Measurements from ENCODE around the gene PDE6H. TPM values are rescaled to one million over a fixed set of nuclear protein-coding genes. Genes with fewer than 3 reads are reported as not detected.

Gene PDE6H
- polyA plus RNA-seq, 1 of the 3 experiments (the other 2 are of a cell fraction), result not detected

DNA sequence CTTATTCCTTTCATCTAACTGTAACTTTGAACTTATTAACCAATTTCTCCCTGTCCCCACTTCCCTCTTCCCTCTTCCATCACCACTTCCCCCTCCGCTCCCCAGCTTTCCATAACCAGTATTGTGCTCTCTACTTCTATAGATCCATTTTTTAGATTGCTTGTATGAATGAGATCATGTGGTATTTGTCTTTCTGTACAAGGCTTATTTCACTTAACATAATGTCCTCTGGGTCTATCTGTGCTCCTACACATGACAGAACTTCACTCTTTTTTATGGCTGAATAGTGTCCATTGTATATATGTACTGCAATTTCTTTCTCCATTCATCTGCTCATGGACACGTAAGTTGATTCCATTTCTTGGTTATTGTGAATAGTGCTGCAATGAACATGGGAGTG, 48.9 kb upstream of the PDE6H start:
- DNase-seq, result no peak
- Histone ChIP-seq H3K4me2 (no peak overlapping the region), H3K9me2 (no peaks in the 10 kb centered on the region), H2AFZ (ENCODE audit: low read depth) (no peak overlapping the region), H3K9me3 (no peaks in the 10 kb centered on the region), H3K4me3 (ENCODE audit: low read depth in 2 of 2, low read length in 1 of 2) (no peak overlapping the region), H3F3A (replicated peaks; ENCODE audit: insufficient read depth) (peaks cover under 1% of the 10 kb centered on the region), H3K4me1 (ENCODE audit: control insufficient read depth in 1 of 2, insufficient read depth in 2 of 2, low read depth in 1 of 2, low read length in 1 of 2) (peaks cover 0 to 3% of the 10 kb centered on the region in 2 experiments; a peak in 2 of 4 replicates), H3K79me2 (ENCODE audit: insufficient read depth) (no peaks in the 10 kb centered on the region), H3K36me3 (replicated peaks in 1 of 2; ENCODE audit: control insufficient read depth in 1 of 2, insufficient read depth in 2 of 2, low read length in 1 of 2) (no peaks in the 10 kb centered on the region), H3K9ac (no peak overlapping the region), H3K27me3 (ENCODE audit: insufficient read depth) (no peaks in the 10 kb centered on the region), H3K27ac (ENCODE audit: low read depth in 2 of 2, low read length in 1 of 2) (no peak overlapping the region), H4K20me1 (ENCODE audit: insufficient read depth) (no peaks in the 10 kb centered on the region)
- POLR2A ChIA-PET, result no interaction called here
- TF ChIP-seq, protein P1, sequence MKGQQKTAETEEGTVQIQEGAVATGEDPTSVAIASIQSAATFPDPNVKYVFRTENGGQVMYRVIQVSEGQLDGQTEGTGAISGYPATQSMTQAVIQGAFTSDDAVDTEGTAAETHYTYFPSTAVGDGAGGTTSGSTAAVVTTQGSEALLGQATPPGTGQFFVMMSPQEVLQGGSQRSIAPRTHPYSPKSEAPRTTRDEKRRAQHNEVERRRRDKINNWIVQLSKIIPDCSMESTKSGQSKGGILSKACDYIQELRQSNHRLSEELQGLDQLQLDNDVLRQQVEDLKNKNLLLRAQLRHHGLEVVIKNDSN (IDR thresholded peaks at IDR 0.05; ENCODE audit: borderline replicate concordance, low read depth), result no peak
- TF ChIP-seq, protein P2, sequence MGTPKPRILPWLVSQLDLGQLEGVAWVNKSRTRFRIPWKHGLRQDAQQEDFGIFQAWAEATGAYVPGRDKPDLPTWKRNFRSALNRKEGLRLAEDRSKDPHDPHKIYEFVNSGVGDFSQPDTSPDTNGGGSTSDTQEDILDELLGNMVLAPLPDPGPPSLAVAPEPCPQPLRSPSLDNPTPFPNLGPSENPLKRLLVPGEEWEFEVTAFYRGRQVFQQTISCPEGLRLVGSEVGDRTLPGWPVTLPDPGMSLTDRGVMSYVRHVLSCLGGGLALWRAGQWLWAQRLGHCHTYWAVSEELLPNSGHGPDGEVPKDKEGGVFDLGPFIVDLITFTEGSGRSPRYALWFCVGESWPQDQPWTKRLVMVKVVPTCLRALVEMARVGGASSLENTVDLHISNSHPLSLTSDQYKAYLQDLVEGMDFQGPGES (IDR thresholded peaks at IDR 0.05; ENCODE audit: low read depth, low read length), result no peak
- TF ChIP-seq TAF1 (IDR thresholded peaks at IDR 0.05; ENCODE audit: borderline replicate concordance, low read depth, low read length) (no peak), FOXM1 (IDR thresholded peaks at IDR 0.05; ENCODE audit: low read depth) (no peak)
- TF ChIP-seq, protein P3, sequence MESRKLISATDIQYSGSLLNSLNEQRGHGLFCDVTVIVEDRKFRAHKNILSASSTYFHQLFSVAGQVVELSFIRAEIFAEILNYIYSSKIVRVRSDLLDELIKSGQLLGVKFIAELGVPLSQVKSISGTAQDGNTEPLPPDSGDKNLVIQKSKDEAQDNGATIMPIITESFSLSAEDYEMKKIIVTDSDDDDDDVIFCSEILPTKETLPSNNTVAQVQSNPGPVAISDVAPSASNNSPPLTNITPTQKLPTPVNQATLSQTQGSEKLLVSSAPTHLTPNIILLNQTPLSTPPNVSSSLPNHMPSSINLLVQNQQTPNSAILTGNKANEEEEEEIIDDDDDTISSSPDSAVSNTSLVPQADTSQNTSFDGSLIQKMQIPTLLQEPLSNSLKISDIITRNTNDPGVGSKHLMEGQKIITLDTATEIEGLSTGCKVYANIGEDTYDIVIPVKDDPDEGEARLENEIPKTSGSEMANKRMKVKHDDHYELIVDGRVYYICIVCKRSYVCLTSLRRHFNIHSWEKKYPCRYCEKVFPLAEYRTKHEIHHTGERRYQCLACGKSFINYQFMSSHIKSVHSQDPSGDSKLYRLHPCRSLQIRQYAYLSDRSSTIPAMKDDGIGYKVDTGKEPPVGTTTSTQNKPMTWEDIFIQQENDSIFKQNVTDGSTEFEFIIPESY (IDR thresholded peaks at IDR 0.05; ENCODE audit: borderline replicate concordance, low read depth), result no peak
- 84% methylated on average over 2 of the region's 2 CpGs for WGBS (ENCODE audit: low lambda C conversion rate)
- CTCF ChIA-PET, result no interaction called here

DNA sequence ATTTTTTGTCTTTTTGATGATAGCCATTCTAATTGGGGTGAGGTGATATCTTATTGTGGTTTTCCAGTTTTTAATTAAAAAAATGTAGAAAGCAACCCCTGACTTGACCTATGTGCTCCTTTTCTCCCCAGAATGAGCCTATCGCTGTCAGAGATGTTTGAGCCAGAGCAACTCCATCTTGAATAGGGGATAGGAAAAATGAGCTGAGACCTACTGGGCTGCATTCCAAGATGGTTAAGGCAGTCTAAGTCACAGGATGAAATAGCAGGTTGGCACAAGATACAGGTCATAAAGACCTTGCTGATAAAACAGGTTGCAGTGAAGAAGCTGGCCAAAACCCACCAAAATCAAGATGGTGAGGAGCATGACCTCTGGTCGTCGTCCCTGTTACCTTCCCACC, 48.3 kb upstream of the PDE6H start:
- H3F3A ChIP-seq (replicated peaks; ENCODE audit: insufficient read depth), result peaks cover 6% of the 10 kb centered on the region
- no peaks in the 10 kb centered on the region for H3K9me3 ChIP-seq
- TF ChIP-seq, protein P1 (IDR thresholded peaks at IDR 0.05; ENCODE audit: borderline replicate concordance, low read depth), result no peak
- TF ChIP-seq FOXJ3 (CRISPR knock-in tag; IDR thresholded peaks at IDR 0.05) (no peak), MEF2A (IDR thresholded peaks at IDR 0.05; ENCODE audit: borderline replicate concordance, low read depth) (no peak), NRF1 (IDR thresholded peaks at IDR 0.05; ENCODE audit: low read depth, low read length) (no peak), RAD21 (IDR thresholded peaks at IDR 0.05; ENCODE audit: low read length) (no peak), RCOR1 (IDR thresholded peaks at IDR 0.05; ENCODE audit: low read length) (no peak), JUND (IDR thresholded peaks at IDR 0.05) (no peak), TCF12 (IDR thresholded peaks at IDR 0.05) (no peak), SIN3A (IDR thresholded peaks at IDR 0.05; ENCODE audit: borderline replicate concordance, low read depth, low read length) (no peak), SMC3 (IDR thresholded peaks at IDR 0.05; ENCODE audit: low read depth, low read length) (no peak), EZH2phosphoT487 (IDR thresholded peaks at IDR 0.05; ENCODE audit: borderline replicate concordance, low read depth) (no peak), CTCF (IDR thresholded peaks at IDR 0.05) (no peak), NFIC (IDR thresholded peaks at IDR 0.05; ENCODE audit: borderline replicate concordance) (no peak), GABPA (IDR thresholded peaks at IDR 0.05; ENCODE audit: low read depth) (no peak), ELF1 (IDR thresholded peaks at IDR 0.05) (no peak), FOXM1 (IDR thresholded peaks at IDR 0.05; ENCODE audit: low read depth) (no peak)
- TF ChIP-seq, protein P3 (IDR thresholded peaks at IDR 0.05; ENCODE audit: borderline replicate concordance, low read depth), result no peak
- H3K4me3 ChIP-seq (ENCODE audit: low read depth in 2 of 2, low read length in 1 of 2), result no peak overlapping the region
- H3K27me3 ChIP-seq (ENCODE audit: insufficient read depth), result no peaks in the 10 kb centered on the region
- H3K79me2 ChIP-seq (ENCODE audit: insufficient read depth), result no peaks in the 10 kb centered on the region
- H3K4me1 ChIP-seq (ENCODE audit: control insufficient read depth in 1 of 2, insufficient read depth in 2 of 2, low read depth in 1 of 2, low read length in 1 of 2), result peaks cover 0 to 7% of the 10 kb centered on the region in 2 experiments; a peak in 2 of 4 replicates
- H3K4me2 ChIP-seq, result no peak overlapping the region
- no peaks in the 10 kb centered on the region for H3K9me2 ChIP-seq
- 90% methylated on average over 3 of the region's 3 CpGs for WGBS (ENCODE audit: low lambda C conversion rate)
- DNase-seq, result no peak
- H2AFZ ChIP-seq (ENCODE audit: low read depth), result no peak overlapping the region
- H3K9ac ChIP-seq, result no peak overlapping the region
- no peak overlapping the region for H3K27ac ChIP-seq (ENCODE audit: low read depth in 2 of 2, low read length in 1 of 2)
- no peaks in the 10 kb centered on the region for H3K36me3 ChIP-seq (replicated peaks in 1 of 2; ENCODE audit: control insufficient read depth in 1 of 2, insufficient read depth in 2 of 2, low read length in 1 of 2)
- H4K20me1 ChIP-seq (ENCODE audit: insufficient read depth), result no peaks in the 10 kb centered on the region
- CTCF ChIA-PET, result no interaction called here
- POLR2A ChIA-PET, result no interaction called here

All from SK-N-SH (cell line).